Dendritic cell treated with granulocyte-macrophage colony-stimulating factor and Interleukin-4, amounts not matched to agents 40 ng/mL and 50 ng/mL, for 4 days (primary cell): Measurements from ENCODE around the gene DUSP8.

ENCODE experiments used
- H3K27ac Mint-ChIP-seq: one replicate; pipeline ENCODE4 v1.8.0; 2022; ENCODE audit warnings: mild to moderate bottlenecking, mixed read lengths
- H3K27me3 Mint-ChIP-seq: one replicate; pipeline ENCODE4 v1.8.0; 2022; ENCODE audit warnings: mild to moderate bottlenecking, mixed read lengths
- H3K36me3 Mint-ChIP-seq: one replicate; pipeline ENCODE4 v1.8.0; 2022; ENCODE audit warnings: low read depth, mixed read lengths
- H3K4me1 Mint-ChIP-seq: one replicate; pipeline ENCODE4 v1.8.0; 2022; ENCODE audit warnings: low read depth, mixed read lengths
- H3K4me3 Mint-ChIP-seq: one replicate; pipeline ENCODE4 v1.8.0; 2022; ENCODE audit warnings: mild to moderate bottlenecking, moderate library complexity, mixed read lengths
- H3K9me3 Mint-ChIP-seq: one replicate; pipeline ENCODE4 v1.8.0; 2022; ENCODE audit warnings: mixed read lengths
- intact Hi-C: fragments of 100-400 bp; cut with micrococcal nuclease; formaldehyde crosslinking; loops from one replicate; pipeline ENCODE4 v1.15.0; 2022

Gene DUSP8

GRCh38 chr11:1565904-1566247 is 6.2 kb downstream of the DUSP8 start:
- H3K36me3 Mint-ChIP-seq = no peaks in the 10 kb centered on the region
- no peak overlapping the region for H3K4me3 Mint-ChIP-seq
- H3K4me1 Mint-ChIP-seq = no peaks in the 10 kb centered on the region
- no peaks in the 10 kb centered on the region for H3K9me3 Mint-ChIP-seq
- intact Hi-C loops = no loop called here
- no peak overlapping the region for H3K27ac Mint-ChIP-seq
- peaks cover 76% of the 10 kb centered on the region for H3K27me3 Mint-ChIP-seq

GRCh38 chr11:1565173-1565903 is 6.7 kb downstream of the DUSP8 start:
- intact Hi-C loops = no loop called here

GRCh38 chr11:1564535-1565172 is 7.4 kb downstream of the DUSP8 start:
- Mint-ChIP-seq H3K27ac (no peak overlapping the region), H3K36me3 (no peaks in the 10 kb centered on the region), H3K27me3 (peaks cover 74% of the 10 kb centered on the region), H3K4me1 (no peaks in the 10 kb centered on the region), H3K9me3 (no peaks in the 10 kb centered on the region), H3K4me3 (no peak overlapping the region)
- intact Hi-C loops = no loop called here

More at GRCh38 chr11:1565173-1565903, 6.7 kb downstream of the DUSP8 start:
- Mint-ChIP-seq H3K27ac (no peak overlapping the region), H3K9me3 (no peaks in the 10 kb centered on the region), H3K36me3 (no peaks in the 10 kb centered on the region), H3K4me1 (no peaks in the 10 kb centered on the region), H3K27me3 (peaks cover 76% of the 10 kb centered on the region), H3K4me3 (no peak overlapping the region)

- intact Hi-C loops = no loop called here
- Mint-ChIP-seq H3K36me3 (no peaks in the 10 kb centered on the region), H3K9me3 (no peaks in the 10 kb centered on the region), H3K4me1 (no peaks in the 10 kb centered on the region), H3K4me3 (no peak overlapping the region), H3K27me3 (peaks cover 73% of the 10 kb centered on the region), H3K27ac (no peak overlapping the region)
Observed at GRCh38 chr11:1563697-1564534, 8.2 kb downstream of the DUSP8 start.

GRCh38 chr11:1563149-1563638 is 8.9 kb downstream of the DUSP8 start:
- Mint-ChIP-seq H3K27ac (no peak overlapping the region), H3K4me3 (no peak overlapping the region), H3K36me3 (no peaks in the 10 kb centered on the region), H3K4me1 (no peaks in the 10 kb centered on the region), H3K9me3 (no peaks in the 10 kb centered on the region), H3K27me3 (peaks cover 71% of the 10 kb centered on the region)
- intact Hi-C loops = no loop called here

GRCh38 chr11:1562469-1563148 is 9.5 kb downstream of the DUSP8 start:
- Mint-ChIP-seq H3K9me3 (no peaks in the 10 kb centered on the region), H3K27me3 (peaks cover 70% of the 10 kb centered on the region), H3K4me3 (no peak overlapping the region), H3K27ac (no peak overlapping the region), H3K36me3 (no peaks in the 10 kb centered on the region), H3K4me1 (no peaks in the 10 kb centered on the region)
- intact Hi-C loops = no loop called here

- no peak overlapping the region for H3K4me3 Mint-ChIP-seq
- no peak overlapping the region for H3K27ac Mint-ChIP-seq
- no peaks in the 10 kb centered on the region for H3K4me1 Mint-ChIP-seq
- H3K36me3 Mint-ChIP-seq = no peaks in the 10 kb centered on the region
- intact Hi-C loops = no loop called here
- H3K27me3 Mint-ChIP-seq = peaks cover 69% of the 10 kb centered on the region
- H3K9me3 Mint-ChIP-seq = no peaks in the 10 kb centered on the region
Observed at GRCh38 chr11:1561955-1562354, 10.1 kb downstream of the DUSP8 start.

GRCh38 chr11:1561266-1561665 is 10.8 kb downstream of the DUSP8 start:
- H3K4me1 Mint-ChIP-seq = no peaks in the 10 kb centered on the region
- peaks cover 64% of the 10 kb centered on the region for H3K27me3 Mint-ChIP-seq
- H3K36me3 Mint-ChIP-seq = no peaks in the 10 kb centered on the region
- no peak overlapping the region for H3K4me3 Mint-ChIP-seq
- no peak overlapping the region for H3K27ac Mint-ChIP-seq
- intact Hi-C loops = no loop called here
- no peaks in the 10 kb centered on the region for H3K9me3 Mint-ChIP-seq

GRCh38 chr11:1560649-1561251 is 11.3 kb downstream of the DUSP8 start:
- intact Hi-C loops = no loop called here
- Mint-ChIP-seq H3K4me3 (no peak overlapping the region), H3K27ac (no peak overlapping the region), H3K36me3 (no peaks in the 10 kb centered on the region), H3K9me3 (no peaks in the 10 kb centered on the region), H3K27me3 (peaks cover 66% of the 10 kb centered on the region), H3K4me1 (no peaks in the 10 kb centered on the region)

- Mint-ChIP-seq H3K36me3 (no peaks in the 10 kb centered on the region), H3K4me3 (no peak overlapping the region), H3K4me1 (no peaks in the 10 kb centered on the region), H3K9me3 (no peaks in the 10 kb centered on the region), H3K27me3 (peaks cover 66% of the 10 kb centered on the region), H3K27ac (no peak overlapping the region)
- intact Hi-C loops = no loop called here
Observed at GRCh38 chr11:1560002-1560648, 11.9 kb downstream of the DUSP8 start.

- no peak overlapping the region for H3K4me3 Mint-ChIP-seq
- no peak overlapping the region for H3K27ac Mint-ChIP-seq
- no peaks in the 10 kb centered on the region for H3K4me1 Mint-ChIP-seq
- intact Hi-C loops = no loop called here
- H3K27me3 Mint-ChIP-seq = peaks cover 69% of the 10 kb centered on the region
- H3K9me3 Mint-ChIP-seq = no peaks in the 10 kb centered on the region
- no peaks in the 10 kb centered on the region for H3K36me3 Mint-ChIP-seq
Observed at GRCh38 chr11:1559111-1559951, 12.7 kb downstream of the DUSP8 start.

GRCh38 chr11:1558775-1559110 is 13.3 kb downstream of the DUSP8 start:
- H3K27ac Mint-ChIP-seq = no peak overlapping the region
- intact Hi-C loops = no loop called here
- no peaks in the 10 kb centered on the region for H3K36me3 Mint-ChIP-seq

More at GRCh38 chr11:1558775-1559110, 13.3 kb downstream of the DUSP8 start:
- H3K27me3 Mint-ChIP-seq = peaks cover 69% of the 10 kb centered on the region
- no peaks in the 10 kb centered on the region for H3K9me3 Mint-ChIP-seq
- H3K4me1 Mint-ChIP-seq = no peaks in the 10 kb centered on the region
- no peak overlapping the region for H3K4me3 Mint-ChIP-seq
